GM10266 (cell line): ENCODE data around the gene GLIS1.

Experiments
- DNase-seq: peaks from one replicate; pipeline ENCODE4 v3.0.0; 2012; ENCODE audit errors: extremely low spot score
- CTCF ChIP-seq: IDR thresholded peaks from 2 replicates; pipeline ENCODE4 v1.5.1; 2012; ENCODE audit warnings: mild to moderate bottlenecking, low read depth; ENCODE audit not compliant: control insufficient read depth, insufficient read depth; ENCODE audit errors: missing control alignments

GLIS1 gene

DNA sequence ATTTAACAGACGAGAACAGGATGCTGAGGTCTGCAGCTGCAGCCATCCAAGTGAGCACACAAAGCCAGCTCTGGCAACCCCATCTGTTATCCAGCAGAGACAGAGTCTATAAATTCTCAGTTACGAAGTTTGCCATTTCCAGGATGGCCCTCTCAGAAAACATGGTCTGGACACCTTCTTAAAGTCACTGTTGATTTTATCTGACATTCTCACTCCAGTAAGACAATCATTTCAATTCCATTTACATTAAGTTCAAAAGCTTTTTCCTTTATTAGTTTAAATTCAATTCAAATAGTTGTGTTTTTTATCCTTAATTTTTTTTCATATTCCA is 154.2 kb downstream of the GLIS1 start:
- TF ChIP-seq CTCF, result no peak
- no peak for DNase-seq

GRCh38 chr1:53583868-53584776 is 154.8 kb downstream of the GLIS1 start:
- DNase-seq, result no peak
- TF ChIP-seq CTCF, result no peak

- DNase-seq, result no peak
Observed at GRCh38 chr1:53583021-53583867, 155.7 kb downstream of the GLIS1 start.

DNA sequence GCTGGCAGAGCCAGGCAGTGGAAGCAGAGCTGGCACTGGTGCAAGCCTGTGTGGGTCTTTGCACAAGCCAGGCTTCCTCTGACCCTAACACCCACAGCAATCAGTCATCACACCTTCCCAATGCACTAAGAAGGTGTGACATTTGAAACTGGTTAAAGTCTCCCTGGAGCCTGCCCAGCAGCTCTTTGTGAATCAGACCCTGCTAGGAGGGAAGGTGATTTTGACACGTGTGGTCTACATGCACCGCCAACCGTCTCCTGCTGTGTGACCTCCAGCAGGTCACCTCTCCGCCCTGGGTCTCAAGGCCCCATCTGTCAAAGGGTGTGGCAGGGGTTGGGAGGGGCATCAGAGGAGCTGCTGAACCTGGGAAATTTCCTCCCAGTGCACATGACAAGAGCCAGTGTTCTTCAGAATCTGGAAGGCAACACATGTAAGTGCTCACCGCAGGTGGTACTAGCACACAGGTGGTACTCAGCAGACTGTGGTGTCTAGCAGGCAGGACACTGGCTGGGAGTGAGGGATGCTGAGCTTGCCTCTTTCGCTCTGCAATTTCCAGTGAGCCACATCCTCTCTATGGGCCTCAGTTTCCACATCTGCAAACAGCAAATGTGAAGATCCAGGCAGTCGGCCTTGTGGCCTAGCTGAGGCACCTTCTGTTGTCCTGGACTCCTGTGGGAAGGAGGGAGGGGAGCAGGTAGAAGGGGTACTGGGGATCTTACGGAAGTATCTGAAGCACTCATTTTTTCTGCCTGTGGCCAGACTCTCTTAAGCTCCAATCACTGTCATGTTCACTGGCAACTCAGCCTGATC is 156.5 kb downstream of the GLIS1 start:
- no peak for DNase-seq
- TF ChIP-seq CTCF, result no peak

More at GRCh38 chr1:53583021-53583867, 155.7 kb downstream of the GLIS1 start:
- no peak for TF ChIP-seq CTCF

DNA sequence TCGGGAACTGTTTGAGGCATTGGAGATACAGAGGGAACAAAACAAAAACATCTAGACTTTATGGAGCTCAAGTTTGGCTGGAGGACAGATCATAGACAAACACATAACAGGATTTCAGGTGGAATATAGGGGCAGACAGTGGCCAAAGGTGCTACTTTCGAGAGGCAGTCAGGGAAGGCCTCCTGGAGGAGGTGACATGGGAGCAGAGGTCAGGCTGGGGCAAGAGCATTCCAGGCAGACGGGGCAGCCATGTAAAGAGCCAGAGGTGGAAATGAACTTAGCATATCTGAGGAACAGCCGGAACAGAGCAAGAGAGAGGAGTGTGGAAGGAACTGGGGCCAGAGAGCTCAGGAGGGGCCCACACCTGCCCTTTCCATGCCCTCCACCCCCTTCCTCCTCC is 157.5 kb downstream of the GLIS1 start:
- DNase-seq, result no peak
- TF ChIP-seq CTCF, result no peak

DNA sequence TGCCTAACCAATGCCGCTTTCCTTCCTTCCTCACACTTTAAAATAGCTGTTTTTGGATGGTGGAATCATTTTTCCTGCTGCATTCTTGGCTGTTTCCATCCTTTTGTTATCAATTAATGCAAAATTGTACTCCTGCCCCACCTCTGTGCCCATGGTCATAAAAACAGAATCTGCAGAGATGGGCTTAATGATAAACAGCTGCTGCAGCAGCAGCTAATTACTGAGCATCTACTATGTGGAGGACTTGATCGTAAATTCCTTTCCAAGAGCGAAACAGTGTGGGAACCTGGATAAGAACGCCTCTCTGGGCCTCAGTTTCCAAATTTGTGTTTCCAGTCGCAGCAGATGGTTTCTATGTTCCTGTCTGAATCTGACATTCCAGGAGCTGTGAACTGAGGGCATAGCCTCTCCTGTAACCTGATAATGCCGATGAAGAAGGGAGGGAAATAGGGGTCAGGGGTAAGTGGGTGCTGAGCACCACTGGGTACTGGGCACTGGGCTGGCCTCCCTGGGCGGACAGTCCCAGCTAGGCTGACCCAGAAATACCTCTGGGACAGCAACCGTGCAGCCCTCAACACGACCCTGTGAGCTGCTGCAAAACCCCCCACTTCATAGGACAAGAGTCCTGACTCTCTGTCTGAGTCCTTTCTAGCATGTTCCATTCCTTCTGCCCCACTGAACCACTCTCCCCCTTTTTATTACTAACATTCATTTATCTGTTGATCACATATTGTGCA is 158.1 kb downstream of the GLIS1 start:
- DNase-seq, result no peak
- TF ChIP-seq CTCF, result no peak
